ENCODE data around the gene NRARP.
A peak's percentile ranks its signal among the peaks of the same experiment; 100 is the strongest.

The NRARP gene

DNA sequence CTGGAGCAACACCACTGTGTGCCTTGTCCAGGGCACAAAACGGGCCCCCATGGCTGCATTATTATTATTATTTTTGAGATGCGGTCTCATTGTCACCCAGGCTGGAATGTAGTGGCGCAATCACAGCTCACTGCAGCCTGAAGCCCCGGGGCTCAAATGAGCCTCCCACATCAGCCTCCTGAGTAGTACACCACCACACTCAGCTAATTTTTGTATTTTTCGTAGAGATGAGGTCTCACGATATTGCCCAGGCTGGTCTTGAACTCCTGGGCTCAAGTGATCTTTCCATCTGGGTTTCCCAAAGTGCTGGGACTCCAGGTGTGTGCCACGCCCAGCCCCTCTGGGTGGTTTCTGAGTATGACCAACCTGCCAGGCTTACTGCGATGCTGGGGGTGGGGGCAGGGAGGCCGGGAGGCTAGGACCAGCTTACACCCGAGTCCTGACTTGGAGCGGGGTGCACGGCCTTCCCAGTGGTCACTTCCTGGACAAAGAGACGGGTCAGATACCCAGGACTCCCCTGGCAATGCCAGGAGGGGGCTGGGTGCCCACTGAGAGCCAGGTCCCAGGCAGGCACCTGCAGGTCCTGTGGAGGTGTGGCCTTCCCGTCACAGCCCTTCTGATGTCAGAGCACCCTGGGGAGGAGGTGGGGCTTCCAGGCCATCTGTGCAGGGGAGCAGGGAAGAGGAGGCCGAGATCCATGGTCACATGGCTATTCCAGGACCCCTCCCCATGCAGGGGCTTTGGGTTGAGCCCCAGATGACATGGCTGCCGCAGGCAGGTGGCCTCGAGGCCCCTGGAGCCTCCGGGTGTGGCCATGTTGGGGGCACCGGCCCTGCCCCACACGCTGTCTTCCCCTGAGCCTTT, 8.3 kb upstream of the NRARP start:
- no peak for DNase-seq (ENCODE audit: low spot score)

DNA sequence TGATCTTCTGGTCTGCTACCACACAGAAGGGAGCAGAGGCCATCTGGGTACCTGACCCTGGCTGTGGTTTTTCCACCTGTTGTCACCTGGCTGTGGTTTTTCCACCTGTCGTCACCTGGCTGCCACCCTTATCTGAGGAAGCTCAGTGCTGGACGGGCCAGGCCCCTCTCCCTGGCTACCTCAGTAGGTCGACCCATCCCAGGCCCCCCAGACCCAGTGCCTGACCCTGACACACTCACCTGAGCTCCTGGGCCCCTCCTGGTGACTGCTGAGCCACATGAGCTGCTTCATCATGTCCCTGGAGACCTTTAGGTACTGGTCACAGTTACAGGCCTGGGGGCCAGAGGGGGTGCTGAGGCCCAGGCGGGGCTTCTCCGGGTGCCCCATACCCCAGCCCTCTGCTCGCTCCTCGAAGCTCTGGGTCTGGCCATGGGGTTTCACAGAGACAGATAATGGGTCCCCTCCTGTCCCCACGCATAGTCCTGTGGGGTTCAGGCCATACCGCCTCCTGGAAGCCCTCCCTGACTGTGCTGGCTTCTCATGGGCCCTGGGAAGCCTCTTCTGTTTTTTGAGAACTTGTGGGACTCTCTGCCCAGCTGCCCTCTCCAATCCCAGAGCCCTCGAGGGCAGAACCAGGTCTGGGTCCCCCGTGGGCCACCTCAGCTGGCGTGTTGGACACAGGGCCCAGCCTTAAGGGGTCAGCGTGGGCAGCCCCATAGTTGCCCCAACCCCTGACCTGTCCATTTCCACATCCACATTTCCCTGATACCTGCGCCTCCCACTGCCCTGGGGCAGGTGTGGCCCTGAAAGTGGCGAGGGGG, 7.5 kb upstream of the NRARP start:
- no peak for DNase-seq (ENCODE audit: low spot score)

DNA sequence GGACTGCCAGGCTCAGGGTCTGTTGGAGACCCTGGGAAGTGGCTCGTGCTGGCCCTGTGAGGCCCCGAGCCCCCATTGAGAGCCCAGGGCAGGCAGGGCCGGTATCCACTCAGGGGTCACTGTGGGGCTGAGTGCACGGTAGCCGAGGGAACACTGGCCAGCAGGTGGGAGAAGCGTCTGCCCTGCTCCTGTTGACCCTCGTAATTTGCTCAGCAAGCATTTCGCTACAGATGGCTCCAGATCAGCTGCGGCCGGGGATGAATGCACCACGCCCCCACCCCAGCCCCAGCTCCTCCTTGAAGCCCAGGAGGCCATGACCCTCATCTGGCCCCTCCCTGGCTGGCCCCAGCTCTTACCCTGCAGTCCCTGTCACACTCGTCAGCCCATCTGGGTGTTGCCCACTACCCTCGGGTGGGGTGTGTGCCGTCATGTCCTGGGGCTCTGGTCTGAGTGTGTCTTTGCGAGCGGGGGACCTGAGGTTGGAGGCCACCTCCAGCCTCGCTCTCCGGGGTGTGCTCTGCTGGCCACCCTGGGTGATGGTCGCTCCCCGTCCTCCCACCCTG, 6.1 kb upstream of the NRARP start:
- no peak for DNase-seq (ENCODE audit: low spot score)

DNA sequence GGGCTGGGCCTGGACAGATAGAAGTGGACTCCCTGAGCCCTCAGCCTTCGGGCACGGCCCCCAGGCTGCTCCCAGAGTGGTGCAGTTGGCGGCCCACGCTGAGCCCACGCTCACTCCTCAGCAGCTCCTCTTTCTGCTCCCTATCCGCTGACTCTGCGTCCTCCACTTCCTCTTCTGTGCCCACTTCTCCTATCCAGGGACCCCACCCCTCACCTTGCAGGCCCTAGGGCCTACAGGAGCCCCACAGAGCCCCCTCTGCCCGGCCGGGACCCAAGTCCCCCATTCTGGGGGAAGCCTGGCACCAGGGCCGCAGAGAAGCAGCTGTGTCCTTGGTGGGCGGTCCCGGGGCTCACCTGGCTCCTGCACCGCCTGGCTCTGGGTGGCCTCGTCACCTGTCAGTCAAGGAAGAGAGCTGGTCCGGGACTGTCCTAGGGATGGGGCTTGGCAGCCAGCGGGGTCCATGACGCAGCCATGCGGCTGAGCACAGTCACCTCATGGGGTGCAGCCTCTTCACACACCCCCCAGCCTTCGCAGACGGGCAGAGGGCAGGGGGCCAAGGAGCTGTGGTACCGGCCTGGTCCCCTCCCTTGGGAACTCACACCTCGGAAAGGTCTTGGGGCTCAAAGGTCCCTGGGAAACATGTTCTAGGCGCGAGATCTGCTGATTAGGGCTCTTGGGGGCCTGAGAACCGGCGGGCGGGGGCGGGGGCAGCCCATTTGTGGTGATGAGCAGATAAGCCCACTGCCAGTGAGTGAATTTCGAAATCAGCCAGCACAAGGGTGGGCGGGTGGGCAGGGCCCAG, 5.4 kb upstream of the NRARP start:
- DNase-seq (ENCODE audit: low spot score): no peak

DNA sequence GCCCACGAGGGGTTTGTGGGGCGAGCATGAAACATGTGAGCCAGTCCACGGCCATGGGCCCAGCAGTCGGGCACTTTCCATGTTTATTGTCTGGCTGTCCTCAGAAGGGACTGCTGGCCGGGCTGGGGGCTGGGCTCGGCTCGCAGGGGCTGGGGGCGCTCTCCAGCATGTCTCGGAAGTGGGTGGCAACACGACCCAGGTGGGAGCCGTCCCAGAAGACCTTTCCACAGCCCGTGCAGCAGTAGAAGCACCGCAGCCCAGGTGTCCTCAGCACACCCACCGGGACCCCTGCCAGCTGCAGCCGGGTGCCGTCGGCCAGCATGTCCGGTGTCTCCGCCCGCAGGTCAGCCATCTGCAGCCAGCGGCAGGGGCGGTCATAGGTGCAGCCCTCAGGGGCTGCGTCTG, 4.8 kb upstream of the NRARP start:
- DNase-seq (ENCODE audit: low spot score): no peak

DNA sequence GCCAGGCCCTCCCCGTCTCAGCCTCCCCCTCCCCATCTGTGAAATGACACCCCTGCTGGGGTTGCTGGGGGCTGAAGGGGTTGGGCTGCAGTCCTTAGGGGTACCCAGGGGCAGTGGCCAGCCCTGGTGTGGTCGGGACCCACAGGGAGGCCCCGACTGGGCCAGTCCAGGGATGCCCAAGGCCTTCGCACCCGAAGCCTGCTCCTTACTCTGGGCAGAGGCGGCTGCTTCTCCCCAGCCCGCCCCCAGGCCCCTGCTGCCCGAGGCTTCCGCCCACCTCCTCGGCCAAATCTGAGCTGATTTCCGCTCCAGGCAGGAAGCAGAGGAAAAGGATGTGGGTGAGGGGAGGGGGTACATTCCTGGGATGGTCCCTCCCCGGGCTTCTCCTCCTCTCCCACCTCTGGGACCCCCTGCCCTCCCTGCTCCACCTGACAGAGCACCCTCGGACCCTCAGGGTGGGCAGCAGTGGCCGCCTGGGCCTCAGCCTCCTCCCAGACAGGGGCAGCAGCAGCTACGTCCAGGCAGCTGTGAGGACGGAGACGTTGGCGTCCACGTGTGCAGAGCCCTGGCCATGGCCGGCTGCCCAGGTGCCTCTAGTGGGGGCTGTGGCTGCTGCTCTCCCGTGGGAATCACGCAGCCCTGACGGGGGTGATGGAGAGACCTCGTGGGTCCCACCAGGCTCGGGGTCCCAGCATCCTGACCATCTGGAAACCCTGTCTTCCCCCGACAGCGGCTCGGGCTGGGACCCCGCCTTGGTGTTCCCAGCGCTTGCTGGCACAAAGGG, 4.2 kb upstream of the NRARP start:
- DNase-seq (ENCODE audit: low spot score): peak; percentile 1

DNA sequence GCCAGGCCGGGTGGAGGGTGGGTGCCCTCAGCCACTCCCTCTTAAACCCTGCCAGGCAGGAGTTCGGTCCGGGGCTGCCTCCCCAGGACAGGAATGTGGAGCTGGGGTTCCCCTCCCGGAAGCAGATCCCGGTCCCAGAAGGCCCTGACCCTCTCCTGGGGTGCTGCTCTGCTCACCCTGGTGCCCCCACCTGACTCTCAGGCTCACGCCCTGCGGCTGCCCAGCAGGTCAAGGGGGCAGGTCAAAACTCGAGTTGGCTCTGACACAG, 3.7 kb upstream of the NRARP start:
- no peak for DNase-seq (ENCODE audit: low spot score)

DNA sequence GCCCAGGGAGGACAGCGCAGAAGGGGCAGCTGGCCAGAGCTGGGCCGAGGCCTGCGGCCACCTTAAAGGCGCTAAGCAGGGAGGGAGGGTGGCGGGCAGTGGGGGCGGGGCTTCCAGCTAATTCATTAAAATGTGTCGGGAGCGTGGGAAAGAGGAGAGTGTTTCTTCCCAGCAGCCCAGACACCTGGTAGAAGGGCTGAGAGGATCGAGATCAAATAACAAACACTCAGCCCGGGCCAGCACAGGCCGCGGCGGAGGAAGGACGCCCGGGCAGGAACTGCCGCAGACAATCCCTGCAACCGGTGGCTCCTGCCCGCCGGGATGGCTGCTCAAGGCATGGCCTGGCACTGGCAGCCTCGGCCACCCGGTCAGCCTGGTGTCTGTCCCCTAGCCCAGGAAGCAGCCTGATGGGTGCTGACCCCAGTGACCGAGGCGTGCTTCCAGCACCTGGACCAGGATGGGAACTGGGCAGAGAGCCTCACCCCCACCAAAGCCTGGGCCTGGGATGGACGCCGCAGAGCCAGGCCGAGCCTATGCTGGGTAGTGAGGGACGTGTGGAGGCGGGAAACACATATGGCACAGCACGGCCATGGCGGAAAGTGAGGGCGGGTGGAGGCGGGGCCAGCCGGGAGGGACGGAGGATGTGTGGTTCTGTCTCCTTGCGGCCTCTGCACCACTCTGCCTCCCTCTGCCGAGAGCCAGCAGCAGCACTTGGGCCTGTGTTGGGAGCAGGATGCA, 3.2 kb upstream of the NRARP start:
- DNase-seq (ENCODE audit: low spot score): peak; percentile 55

DNA sequence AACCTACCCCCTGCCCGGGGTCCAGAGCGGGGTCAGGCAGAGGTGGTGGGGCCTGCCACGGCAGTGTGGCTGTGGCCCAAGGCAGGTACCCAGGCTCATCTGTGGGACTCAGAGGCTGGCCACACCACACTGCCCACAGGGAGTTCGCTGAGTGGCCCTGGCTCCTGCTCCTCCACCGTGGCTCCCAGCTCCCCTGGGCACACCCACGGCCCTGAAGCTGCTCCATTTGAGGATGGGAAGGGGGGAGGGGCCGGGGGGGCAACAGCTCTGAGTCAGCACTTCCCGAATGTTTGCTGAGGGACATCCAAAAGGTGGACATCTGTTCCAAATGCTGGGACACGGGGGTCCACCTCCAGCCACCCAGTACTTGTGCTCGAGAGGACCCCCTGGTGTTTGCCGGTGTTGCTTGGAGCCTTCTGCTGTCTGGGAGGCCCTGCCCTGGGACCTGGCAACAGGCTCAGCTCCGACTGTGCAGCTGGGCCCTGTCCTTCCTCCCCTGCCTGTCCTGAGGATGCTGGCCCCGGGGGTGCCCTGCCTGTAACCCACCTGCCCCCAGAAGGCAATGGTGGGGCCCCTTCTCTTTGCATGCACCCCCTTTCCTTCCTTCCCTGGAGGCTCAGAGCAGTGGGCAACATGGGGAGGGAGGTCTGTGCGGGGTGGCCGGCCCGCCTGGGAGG, 2.5 kb upstream of the NRARP start:
- no peak for DNase-seq (ENCODE audit: low spot score)

DNA sequence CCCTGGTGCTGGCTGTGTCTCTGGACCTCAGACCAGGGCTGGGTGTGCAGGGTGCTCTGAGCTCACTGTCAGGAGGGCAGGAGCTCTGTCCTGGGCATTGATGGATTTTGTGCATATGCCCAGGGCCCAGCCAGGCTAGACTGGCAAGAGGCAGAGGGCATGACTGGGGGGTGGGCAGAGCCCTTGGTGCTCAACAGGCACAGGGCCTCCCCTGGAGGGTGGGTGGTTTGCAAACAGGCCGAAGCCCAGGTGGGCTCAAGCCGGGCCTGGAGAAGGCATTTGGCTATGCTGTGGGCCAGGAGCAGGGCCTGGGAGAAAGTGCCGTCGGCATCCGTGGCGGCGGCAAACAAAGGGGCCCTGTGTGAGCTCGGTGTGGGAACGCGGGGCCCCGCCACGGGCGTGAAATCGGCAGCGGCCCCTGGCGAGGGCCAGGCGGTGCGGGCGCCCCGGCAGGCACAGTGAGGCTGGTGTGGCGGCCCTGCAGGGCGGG, 1.9 kb upstream of the NRARP start:
- no peak for DNase-seq (ENCODE audit: low spot score)

DNA sequence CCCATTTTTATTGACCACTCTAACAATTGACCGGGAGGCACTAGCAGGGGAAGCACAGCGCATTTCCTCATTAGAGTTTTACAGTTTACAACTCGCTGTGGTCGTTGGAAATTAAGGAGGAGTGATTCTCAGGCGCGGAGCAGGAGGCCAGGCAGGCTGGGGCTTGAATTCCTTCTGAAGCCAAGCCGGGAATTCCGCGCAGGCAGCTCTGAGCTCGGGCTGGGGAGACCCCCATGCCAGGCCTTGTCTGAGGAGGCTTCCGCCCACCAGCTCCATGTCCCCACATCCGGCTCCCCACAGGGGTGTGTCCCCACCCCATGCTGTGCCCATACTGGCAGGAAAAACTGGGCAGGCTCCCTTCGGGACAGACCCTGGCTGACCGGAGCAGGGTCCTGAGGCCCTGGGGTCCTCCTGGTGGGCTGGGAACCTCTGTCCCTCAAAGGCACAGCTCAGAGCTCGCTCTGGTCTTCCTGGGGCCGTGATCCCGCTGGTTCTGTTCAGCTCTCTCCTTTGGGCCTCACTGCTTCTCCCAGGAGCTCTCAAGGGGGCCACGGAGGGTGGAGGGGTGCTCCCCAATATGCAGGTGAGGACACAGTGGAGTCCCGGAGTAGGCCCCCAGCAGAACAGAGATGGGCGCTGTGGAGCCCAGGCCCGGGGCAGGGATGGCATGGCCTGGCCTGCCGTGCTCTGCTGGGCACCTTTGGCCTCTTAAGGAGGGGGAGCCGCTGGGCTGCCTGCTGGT, 1.3 kb upstream of the NRARP start:
- DNase-seq (ENCODE audit: low spot score): no peak

DNA sequence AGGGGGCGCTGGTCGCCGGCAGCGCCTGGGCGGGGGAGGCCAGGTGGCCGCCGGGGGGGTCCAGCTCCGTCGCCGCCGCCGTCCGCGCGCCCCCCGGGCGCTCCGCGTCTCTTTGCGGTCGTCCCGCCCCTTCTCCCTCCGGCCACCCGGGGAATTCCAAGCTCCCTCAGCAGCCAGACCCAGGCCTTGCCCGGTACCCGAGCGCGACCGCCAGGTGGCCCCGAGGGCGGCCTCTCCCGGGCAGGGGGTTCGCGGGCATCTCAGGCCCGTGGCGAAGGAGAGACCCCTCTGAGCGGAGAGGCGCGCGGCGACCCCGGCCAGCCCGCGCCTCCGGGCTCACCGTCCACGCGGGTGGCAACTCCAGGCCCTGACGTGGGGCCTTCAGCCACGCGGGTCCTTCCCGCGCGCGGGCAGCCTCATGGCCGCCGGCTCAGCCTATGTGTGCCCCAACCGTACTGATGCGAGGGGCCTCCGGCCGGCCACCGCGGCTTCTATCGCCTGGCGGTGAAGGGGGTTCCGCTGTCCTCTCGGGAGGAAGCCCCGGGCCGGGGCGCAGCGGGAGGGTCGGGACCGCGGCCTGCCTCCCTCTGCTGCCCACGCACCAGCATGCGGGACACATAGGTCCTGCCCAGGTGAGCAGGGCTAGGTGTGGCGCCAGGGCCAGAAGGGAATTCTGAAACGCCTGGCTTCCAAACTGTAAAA, 529 bp upstream of the NRARP start:
- DNase-seq (ENCODE audit: low spot score): no peak

DNA sequence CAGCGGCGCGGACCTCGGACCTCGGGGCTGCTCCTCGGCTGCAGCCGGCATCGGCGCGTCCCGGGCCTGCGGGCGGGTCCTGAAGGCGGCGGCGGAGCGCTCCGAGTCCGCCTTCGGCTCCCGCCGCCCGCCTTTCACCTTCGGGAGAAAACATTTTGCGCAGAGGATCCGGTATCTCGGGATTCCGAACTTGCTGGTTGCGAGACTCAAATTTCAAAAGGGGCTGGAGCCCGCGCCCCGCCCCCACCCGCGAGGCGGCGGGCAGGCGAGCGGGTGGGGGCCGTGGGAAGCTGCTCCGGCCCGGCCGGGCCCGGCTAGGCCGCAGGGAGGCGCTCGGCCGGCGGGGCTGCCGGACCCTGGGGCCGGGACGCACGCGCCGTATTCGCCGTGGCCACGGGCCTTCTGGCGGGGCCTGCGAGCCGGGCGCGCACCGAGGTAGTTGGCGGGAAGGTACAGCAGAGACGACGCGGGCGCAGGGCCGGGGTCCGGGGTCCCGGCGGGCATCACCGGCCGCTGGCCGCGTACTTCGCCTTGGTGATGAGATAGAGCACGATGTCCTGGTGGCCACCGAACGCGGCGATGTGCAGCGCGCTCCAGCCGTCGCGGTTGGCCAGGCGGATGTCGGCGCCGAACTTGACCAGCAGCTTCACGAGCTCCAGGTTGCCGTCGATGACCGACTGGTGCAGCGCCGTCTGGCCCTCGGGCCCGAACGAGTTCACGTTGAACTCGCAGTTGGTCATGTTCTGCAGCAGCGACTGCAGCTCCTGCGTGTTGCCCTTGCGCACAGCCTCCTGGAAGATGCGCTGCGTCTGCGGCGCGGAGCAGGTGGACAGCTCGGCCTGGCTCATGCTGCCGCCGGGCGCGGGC, 757 bp downstream of the NRARP start:
- no peak for DNase-seq (ENCODE audit: low spot score)

DNA sequence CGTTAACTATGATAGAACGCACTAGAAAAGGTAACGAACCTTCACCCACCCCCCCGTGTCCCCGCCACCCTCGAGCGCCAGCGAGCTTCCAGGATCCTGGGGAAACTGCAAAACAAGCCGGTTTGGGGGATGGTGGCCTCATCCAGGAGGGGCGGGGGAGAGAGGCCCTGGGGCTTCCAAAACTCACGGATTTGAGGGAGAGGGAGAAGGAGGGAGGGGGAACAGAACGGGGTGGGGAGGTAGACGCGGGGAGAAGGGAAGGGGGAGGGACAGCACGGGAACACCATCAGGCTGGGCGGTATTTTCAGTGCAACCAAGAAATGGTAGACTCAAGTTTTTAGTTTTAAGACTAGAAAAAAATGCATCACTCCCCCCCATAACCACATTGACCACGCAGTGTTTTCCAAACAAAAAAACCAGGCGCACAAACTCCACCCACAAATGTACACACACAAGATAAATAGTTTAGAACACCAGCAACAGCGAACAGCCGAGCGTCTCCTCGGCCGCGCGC, 1.4 kb downstream of the NRARP start:
- no peak for DNase-seq (ENCODE audit: low spot score)

DNA sequence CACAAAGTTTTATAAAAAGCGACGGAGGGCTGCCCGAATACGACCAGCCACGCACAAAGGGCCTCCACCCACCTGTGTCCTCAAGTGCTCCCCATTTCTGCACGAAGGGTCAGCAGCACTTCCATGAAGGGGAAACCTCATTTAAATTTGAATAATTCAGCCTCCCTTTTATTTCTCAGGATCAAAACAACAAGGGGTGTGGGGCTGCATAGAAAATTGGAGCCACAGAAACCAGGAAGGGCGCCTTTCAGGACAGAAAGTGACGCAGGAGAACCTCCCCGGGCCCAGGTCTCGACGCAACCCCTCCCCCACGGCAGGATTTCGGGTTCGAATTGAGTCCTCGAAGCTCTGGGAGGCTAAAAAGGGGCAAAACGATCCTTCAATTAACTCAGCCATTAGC, 2.1 kb downstream of the NRARP start:
- no peak for DNase-seq (ENCODE audit: low spot score)

DNA sequence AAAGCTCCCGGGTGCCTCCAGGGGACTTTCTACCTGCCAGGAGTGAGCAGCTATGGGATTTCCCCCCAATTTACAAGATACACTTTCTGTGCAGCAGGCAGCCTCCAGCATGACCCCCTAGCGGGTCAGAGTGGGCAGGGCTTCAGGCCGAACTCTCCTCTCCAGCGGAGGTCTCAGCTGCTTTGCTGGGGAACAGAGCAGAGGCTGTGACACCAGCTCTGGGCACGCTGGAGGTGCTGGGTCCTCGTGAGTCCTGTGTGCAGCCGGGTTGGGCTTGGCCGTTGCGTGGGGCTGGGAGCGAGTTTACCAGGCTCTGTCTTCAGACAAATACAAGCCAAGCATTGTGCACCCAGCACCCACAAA, 2.9 kb downstream of the NRARP start:
- DNase-seq (ENCODE audit: low spot score): no peak

DNA sequence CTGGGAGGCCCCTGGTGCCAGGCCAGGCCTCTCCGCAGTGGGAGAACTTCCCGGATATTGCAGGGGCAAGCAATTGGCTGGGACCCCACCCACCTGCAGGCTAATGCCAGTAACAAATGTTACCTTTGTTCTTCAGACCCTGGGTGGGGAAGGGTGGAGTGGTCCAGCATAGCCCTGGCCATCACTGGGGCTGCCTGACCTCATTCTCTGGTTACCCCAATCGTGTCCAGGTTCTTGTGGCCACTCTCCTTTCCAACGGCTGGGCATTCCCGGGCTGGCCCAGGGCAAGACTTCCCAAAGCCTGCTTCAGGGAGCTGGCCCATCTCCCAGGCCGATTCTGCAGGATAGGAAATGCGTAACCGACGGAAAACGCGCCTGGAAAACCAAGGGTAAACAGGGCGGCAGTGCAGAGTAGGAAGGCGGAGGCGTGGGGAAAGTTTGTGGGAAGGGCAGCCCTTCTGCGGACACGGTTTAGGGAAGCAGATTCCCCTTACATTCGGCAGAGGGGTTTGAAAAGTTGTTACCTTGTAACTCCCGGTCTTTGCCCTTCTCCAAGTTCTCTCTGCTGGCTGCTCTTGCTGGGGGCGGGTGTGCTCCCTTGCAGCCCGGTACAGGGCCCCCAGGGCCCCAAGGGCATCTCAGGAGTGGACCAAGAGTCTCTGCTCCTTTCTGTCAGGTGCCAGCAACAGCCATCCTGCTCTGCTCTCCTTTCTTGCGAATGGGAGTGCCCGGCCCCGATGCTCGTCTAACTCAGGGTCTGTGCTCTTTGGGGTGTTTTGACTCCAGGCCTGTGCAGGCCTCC, 3.5 kb downstream of the NRARP start:
- no peak for DNase-seq (ENCODE audit: low spot score)

Data from CD4-positive, alpha-beta T cell treated with Interleukin-6 at 100 ng/mL for 8 hours (primary cell).